NCI-H2227 (cell line): ENCODE measurements around the gene PDZRN3.

Source experiments
- DNase-seq: peaks from one replicate; lab custom pipeline; 2025; ENCODE audit not compliant: unreplicated experiment; lab: John Stamatoyannopoulos, UW

Gene PDZRN3

DNA sequence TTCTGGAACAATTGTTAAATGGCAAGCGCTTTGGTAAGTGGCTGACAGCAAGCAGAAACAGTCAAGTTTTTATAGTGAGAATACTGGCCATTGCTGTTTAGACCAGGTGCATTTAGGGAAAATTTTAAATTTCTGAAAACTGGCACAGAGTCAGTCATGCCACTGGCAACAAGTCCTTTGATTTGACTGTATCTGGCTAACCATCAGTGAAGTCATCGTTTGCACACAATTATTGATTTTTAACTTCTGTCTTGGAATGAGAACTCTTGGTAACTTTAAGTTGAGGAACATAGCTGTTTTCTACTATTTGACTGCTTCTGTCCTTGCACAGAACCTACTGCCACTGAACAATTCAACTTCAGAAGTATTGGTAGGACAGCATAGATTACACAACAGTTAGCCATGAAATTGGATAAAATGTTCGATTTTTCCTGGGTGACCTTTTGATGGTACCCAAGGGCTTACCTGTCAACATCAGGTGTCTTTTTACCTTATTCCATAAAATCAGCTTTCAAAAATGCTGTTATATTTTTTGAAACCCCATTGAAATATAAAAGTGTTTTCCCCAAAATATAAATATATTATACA lies 225.0 kb downstream of the PDZRN3 start:
- no peak for DNase-seq

DNA sequence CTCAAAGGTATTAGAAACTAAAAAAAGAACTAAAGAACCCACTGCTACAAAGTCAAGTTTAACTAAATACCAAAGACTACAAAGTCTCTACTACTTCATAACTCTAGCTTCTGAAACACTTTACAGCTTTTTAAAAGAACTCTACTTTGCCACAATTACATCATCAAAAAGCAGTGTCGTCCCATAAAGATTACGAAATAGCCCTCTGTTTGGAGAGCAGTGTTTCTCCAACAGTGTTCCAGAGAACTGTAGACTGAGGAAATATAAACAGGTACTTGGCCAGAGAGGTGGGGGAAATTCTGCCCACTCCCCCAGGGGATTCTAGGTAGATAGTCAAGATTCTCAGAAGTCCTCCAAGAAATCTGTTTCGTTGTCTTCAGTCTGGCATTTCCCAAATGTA lies 225.6 kb downstream of the PDZRN3 start:
- DNase-seq, result no peak

GRCh38 chr3:73398084-73398483 lies 226.7 kb downstream of the PDZRN3 start:
- DNase-seq, result no peak

DNA sequence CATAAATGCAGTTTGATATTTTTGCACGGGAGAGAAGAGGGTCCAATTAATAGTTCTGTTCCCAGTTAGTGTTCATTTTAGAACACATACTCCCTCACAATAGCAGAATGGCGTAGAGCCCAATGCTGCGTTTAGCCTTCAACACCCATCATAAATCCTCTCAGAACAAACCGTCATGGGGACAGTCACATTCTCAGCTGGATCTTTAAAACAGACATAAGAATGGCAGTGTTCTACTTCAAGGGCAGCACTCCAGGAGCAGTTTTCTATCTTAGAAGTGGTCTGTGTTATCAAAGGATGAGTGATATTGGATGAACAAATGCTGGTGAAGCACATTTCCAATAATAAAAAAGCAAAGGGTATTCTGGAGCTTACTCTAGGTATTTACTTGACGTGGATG lies 230.5 kb downstream of the PDZRN3 start:
- DNase-seq, result no peak

DNA sequence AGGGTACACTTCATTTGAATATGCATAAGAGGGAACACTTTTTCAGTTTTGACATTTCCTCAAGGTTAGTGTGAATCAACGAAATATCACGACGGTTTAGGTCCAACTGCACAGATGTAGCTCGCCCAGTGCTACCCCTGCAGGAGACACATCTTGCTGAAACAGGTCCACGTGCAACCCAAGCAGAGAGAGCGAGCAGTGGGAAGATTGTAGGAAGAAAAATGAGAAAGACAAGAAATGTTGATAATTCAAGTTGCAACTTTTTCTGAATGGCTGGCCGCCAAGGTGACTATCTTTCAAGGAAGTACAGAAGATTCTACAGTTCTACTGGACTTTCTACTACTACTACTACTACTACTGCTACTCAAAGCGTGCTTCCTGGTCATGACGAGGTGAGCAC lies 231.7 kb downstream of the PDZRN3 start:
- DNase-seq, result no peak

- DNase-seq, result no peak
Measured at GRCh38 chr3:73391984-73392383, 232.8 kb downstream of the PDZRN3 start.

DNA sequence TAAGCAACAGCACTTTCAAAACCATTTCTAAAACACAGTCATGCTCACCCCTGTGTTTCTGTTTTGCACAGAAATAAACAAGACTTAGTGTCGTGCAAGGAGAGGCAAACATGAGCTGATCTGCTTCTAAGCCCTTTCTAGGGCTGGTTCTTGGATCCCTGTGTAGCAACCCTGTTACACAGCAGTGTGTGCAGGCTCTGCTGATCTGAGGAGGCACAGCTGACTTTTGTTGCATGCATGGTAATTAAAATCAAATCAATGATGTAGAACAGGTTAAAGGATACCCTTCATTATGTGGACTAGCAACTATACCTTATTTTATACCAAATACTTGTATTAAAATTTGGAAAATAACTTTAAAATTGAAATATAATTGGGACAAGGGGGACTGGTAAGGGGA lies 234.8 kb downstream of the PDZRN3 start:
- DNase-seq, result no peak

- DNase-seq, result no peak
Measured at GRCh38 chr3:73389117-73389813, 235.5 kb downstream of the PDZRN3 start.

- DNase-seq, result no peak
Measured at GRCh38 chr3:73385568-73385967, 239.2 kb downstream of the PDZRN3 start.

GRCh38 chr3:73384091-73384906 lies 240.4 kb downstream of the PDZRN3 start:
- DNase-seq, result no peak

GRCh38 chr3:73383470-73384049 lies 241.2 kb downstream of the PDZRN3 start:
- DNase-seq, result no peak

- DNase-seq, result no peak
Measured at GRCh38 chr3:73381551-73381950, 243.2 kb downstream of the PDZRN3 start.

DNA sequence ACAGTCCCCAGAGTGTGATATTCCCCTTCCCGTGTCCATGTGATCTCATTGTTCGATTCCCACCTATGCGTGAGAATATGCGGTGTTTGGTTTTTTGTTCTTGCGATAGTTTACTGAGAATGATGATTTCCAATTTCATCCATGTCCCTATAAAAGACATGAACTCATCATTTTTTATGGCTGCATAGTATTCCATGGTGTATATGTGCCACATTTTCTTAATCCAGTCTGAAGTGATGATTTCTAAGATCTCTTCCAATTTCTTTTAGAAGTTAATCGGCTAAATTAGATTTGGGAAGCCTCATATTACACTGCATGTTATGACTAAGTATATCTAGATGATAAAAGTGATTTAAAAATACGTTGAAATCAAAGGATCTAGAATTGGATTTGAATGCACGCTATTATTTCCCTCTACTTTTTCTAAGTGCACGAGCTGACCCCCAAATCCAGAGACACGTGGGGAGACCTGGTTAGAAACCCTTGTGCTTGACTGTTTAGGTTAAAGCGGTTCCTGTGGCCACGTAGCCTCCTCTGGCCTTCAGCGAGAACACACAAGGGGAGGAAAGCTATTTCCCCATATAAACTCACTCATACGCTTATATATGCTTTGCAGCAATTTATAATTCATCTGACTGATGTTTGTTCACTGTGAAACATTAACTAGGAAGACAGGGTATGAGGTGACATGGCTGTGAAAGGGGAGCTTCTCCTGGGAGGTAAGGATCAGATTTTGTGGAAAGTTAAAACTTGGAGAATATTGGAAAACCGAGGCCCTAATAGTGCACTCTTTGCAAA lies 243.8 kb downstream of the PDZRN3 start:
- DNase-seq, result no peak

DNA sequence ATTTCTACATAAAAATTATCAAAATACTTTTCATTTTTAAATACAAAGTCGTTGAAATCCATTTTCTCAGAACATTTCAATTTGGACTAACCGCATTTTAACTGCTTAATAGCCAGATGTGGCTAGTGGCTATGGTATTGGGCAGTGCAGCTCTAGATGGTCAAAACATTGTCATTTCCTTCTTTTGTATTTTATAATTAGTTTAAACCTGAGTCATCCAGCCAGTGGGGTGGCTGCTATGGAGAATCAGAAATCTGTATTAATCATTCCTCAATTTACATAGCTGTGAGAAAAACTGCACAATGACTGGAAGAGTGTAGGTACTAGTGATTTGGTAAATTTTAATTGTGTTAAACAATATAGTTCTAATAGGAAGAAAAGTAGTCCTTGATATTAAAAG lies 245.3 kb downstream of the PDZRN3 start:
- DNase-seq, result no peak

DNA sequence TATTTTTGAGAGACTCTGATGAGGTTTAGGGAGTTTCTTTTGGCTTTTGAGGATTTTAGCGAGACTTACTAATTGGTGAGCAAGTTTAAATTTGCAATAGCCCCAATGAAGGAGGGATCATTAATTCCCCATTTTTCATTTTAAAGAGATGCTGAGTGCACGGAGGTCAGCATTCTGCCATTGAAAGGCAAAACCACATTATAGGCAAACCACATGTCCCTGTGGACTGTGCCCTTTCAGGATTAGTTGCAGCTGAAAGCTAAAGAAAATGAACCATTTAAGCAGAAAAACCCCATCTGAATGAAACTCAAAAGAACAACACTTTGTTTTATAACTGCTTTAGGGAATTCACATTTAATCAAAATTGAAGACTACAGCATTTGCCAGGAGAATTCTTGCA lies 246.5 kb downstream of the PDZRN3 start:
- no peak for DNase-seq

DNA sequence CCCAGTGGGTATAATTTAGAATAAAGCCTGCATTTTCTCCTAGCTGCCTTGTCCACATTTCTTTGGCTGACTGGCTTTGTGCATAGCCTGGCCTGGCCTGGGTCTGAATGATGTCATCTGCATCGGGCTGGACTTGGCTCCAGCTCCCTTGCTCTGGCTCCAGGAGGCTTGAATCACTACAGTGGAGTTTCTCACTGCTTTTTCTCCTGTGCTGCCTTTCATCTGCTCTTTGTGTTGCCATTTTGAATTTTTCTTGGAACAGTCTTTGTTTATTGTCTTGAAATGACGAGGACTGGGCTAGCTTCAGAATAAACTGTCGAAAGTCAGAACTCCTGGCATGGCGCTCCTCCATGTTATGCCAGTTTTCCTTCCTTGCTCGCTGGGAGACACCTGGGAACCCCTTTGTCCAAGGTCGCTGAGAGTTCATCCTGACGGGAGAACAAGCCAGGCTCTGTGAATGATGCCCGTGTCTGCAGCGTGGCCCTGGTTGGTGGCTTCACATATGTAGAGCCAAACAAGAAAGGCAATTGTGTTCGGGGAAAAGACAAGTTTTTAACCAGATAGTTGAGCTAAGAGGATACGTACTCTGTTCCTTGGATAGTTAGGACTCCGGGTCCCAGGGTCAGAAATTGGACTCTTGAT lies 258.9 kb downstream of the PDZRN3 start:
- DNase-seq, result no peak

- no peak for DNase-seq
Measured at GRCh38 chr3:73364517-73364916, 260.2 kb downstream of the PDZRN3 start.

DNA sequence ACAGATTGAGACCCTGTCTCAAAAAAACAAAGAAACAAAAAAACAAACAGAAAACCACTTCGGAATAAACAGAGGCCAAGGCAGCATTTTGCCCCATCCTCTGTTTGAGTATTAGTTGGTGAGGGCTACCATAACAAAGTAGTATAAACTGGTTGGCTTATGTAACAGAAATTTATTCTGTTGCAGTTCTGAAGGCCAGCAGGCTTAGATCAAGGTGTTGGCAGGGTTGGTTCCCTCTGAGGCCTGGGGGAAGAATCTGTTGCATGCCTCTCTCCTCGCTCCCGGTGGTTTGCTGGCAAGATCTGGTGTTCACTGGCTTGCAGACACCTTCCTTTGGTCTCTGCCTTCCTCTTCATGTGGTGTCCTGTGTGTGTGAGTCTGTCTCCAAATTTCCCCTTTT lies 261.6 kb downstream of the PDZRN3 start:
- no peak for DNase-seq

DNA sequence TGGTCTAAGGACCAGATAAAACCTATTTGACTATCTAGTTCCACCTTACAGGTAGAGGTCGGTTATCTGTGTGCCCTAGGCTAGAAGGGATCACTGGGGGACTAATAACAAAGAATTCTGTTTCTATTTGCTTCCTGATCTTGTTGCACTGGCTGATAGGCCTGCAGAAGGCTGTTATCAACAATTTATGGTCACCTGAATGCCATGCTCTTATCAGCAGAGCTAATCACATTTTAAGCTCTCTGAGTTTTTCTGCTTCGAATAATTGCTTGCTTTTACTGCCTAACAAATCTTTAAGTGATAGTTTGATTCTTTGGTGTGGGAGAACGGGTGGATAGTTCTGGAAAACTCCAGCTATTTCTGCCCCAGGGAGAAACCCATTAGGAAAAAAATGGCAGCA lies 263.1 kb downstream of the PDZRN3 start:
- DNase-seq, result no peak

DNA sequence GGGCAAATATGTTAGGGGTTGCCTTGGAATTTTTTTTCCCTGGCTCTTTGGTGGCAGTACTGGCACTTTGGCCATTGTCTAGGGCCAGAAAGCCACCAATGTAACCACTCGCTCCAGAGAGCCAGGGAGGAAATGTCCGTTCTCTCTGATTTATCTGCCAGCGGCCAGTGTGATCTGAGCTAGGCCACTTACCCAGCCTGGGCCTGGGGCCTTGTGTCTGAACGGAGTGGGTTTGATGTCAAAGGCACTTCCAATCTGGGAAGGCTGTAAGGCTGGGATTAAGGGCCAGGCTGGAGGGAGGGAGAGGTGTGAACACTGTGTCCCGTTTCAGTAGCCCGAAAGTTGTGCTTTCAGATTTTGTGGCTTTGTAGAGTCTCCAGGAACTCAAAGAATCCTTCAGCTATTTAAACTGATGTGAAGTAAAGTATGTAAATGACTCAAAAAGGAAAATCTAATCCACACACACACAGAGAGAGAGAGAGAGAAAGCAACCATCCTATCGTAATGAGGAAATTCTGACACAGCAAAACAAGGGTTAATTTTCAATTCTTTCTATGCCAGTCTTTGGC lies 271.0 kb downstream of the PDZRN3 start:
- no peak for DNase-seq
